GM18505 (cell line): ENCODE results near the gene CCDC171.
"Not testable (repeated sequence)": the region's sequence is repeated elsewhere in the genome, so short reads cannot be mapped to it uniquely, and the experiment has no call there.

Experiments
- ATAC-seq: cut with Tn5 transposase; IDR thresholded peaks from one replicate; pipeline ENCODE4 v1.9.1; 2021; ENCODE audit not compliant: unreplicated experiment
- POLR2A ChIP-seq: IDR thresholded peaks from 4 replicates; pipeline ENCODE4 v1.6.1; 2011; ENCODE audit warnings: borderline replicate concordance; ENCODE audit not compliant: insufficient read depth, insufficient read length; ENCODE audit errors: extremely low read depth

Gene CCDC171

DNA sequence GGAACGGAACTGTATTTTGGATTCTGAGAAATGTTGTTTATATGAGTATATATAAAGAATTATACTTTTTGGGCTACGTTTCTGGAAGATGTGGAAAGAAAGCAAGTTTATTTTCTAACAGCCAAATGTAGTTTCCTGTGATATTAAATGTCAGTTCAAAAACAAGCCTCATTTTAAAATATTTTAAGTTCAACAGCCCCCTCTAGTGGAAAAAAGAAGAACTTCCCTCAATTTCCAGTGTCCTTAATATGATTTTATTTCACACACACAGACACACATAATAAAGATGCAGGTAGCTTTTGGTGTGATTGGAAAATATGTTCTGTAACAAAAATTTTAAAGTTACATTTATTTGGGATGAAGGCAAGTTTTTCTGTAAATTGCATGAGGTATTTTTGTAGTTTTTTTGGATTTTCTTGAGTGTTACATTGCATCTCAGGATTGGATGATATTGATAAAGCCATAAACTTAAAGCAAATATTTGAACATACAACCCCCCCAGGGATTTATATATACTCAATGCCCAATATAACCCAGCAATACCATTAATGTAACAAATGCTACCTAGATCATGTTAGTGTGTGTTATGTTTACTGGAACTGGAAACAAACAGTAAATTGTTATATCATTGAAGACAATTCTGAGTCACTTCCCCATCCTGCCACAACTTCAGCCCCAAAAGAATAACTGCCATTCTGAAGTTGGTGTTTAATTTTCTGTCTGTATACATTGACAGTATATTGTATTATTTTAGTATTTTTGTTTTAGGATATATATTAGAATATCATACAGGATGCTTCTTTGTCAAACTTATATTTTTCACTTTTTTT lies 54.0 kb downstream of the CCDC171 start:
- no peak for ATAC-seq
- no peak for TF ChIP-seq POLR2A

- no peak for ATAC-seq
- no peak for TF ChIP-seq POLR2A
Observed at GRCh38 chr9:15612962-15613361, 60.1 kb downstream of the CCDC171 start.

GRCh38 chr9:15617782-15618181 lies 64.9 kb downstream of the CCDC171 start:
- ATAC-seq = no peak
- no peak for TF ChIP-seq POLR2A

DNA sequence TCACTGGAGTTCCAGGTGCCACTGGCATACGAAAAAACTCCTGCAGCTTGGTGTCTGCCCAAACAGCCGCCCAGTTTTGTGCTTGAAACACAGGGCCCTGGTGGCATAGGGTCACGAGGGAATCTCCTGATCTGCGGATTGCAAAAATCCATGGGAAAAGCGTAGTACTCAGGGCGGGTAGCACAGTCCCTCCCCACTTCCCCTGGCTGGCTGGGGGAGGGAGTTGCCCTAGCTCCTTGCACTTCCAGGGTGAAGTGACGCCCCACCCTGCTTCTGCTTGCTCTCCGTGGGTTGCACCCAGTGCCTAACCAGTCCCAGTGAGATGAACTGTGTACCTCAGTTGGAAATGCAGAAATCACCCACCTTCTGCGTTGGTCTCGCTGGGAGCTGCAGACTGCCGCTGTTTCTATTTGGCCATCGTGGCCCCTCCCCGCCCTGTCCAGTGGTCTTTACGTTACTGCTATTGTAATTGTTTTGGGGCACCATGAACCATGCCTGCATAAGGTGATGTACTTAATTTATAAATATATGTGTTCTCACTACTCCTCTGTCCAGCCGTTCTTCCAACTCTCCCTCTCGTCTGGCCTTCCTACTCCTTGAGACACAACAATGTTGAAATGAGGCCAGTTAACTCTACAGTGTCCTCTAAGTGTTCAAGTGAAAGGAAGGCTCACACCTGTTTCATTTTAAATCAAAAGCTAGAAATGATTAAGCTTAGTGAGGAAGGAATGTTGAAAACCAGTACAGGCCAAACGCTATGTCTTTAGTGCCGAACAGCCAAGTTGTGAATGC lies 65.9 kb downstream of the CCDC171 start:
- TF ChIP-seq POLR2A = no peak
- ATAC-seq = no peak

DNA sequence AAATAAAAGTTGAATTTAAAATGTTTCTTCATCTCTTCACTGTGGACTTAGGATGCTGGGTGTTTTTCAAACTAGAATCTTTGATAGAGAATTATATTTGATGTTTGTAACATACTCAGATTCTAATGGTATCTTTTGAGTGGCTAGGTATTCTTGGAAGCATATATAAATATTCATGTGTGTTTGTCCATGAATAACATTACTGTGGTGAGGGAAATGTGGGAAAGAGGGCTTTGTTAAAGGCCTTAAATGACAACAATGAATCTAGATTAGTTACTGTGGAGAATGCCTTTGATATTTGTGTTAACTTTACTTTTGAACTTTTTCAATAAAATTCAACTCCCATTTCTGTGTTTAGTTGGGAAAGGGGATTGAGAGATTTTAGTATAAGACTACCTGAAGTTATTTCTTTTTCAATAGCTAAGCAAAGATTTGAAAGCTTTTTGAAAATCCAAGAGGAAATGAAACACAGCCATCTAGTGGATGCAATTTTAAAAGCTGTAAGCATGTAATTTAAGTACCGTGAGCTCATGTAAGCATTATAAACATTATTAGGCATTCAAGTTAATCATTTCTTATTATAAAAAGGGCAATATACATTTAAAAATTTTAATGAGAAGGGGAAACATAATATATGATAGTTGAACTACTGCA lies 69.6 kb downstream of the CCDC171 start:
- TF ChIP-seq POLR2A = no peak
- ATAC-seq = no peak

- TF ChIP-seq POLR2A = no peak
- ATAC-seq = no peak
Observed at GRCh38 chr9:15635752-15636151, 82.9 kb downstream of the CCDC171 start.

- no peak for TF ChIP-seq POLR2A
- no peak for ATAC-seq
Observed at GRCh38 chr9:15640121-15640520, 87.3 kb downstream of the CCDC171 start.

DNA sequence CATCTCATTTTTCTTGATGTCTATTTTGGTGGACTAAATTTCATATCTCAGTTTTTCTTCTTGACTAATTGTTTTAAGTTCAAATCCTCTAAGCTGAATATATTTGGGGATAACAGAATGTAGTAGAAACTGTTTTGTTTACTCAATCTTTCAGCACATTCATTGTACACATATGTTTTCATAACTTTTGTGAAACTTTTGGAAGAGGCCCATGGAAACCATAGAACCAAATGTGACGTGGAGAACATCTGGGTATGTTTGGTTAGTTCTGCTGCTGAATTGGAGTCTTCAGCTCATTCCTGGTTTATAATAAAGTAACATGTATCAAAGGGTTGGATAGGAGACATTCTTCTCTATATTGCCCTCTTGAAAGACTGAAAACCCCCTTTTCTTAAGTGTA lies 88.4 kb downstream of the CCDC171 start:
- no peak for ATAC-seq
- no peak for TF ChIP-seq POLR2A

GRCh38 chr9:15642369-15642962 lies 89.6 kb downstream of the CCDC171 start:
- ATAC-seq = no peak
- TF ChIP-seq POLR2A = no peak

GRCh38 chr9:15670246-15670645 lies 117.4 kb downstream of the CCDC171 start:
- ATAC-seq = peak; percentile 51
- no peak for TF ChIP-seq POLR2A

DNA sequence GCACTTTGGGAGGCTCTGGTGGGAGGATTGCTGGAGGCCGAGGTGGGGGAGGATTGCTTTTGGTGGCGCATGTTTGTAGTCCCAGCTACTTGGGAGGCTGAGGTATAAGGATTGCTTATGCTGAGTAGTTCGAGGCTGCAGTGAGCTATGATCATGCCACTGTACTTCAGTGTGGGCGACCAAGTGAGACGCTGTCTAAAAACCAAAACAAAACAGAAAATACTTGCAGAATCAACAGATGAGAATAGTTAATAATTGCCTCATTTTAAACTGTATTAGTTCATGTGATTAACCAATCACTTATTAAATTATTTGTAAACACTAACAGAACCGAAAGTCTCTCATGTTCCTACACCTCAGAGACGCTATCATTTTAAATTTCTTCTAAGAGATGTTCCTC lies 118.1 kb downstream of the CCDC171 start:
- ATAC-seq = peak; percentile 85
- no peak for TF ChIP-seq POLR2A

GRCh38 chr9:15693701-15694100 lies 140.9 kb downstream of the CCDC171 start:
- TF ChIP-seq POLR2A = no peak
- ATAC-seq = no peak

- no peak for TF ChIP-seq POLR2A
- no peak for ATAC-seq
Observed at GRCh38 chr9:15696979-15697378, 144.1 kb downstream of the CCDC171 start.

DNA sequence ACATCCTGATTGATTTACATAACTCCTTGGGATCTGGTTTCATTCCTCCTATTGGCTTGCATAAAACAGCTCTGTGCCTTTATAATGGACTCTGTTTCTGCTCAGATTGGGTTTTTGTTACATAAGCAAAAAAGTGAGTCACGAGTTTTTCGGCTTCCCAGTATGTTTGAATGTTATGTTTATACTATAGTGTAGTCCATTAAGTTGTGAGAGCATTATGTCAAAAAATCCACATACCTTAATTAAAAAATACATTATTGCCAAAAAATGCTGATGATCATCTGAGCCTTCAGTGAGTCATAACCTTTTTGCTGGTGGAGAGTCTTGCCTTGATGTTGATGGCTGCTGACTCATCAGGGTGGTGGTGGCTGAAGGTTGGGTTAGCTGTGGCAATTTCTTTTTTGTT lies 144.6 kb downstream of the CCDC171 start:
- ATAC-seq = no peak

DNA sequence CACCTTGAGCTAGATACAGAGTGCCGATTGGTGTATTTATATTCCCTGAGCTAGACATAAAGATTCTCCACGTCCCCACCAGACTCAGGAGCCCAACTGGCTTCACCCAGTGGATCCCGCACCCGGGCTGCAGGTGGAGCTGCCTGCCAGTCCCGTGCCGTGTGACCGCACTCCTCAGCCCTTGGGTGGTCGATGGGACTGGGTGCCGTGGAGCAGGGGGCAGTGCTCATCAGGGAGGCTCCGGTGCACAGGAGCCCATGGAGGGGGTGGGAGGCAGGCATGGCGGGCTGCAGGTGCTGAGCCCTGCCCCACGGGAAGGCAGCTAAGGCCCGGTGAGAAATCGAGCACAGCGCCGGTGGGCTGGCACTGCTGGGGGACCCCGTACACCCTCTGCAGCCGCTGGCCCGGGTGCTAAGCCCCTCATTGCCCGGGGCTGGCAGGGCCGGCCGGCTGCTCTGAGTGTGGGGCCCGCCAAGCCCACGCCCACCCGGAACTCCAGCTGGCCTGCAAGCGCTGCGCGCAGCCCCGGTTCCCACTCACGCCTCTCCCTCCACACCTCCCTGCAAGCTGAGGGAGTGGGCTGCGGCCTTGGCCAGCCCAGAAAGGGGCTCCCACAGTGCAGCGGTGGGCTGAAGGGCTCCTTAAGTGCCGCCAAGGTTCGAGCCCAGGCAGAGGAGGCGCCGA lies 147.2 kb downstream of the CCDC171 start:
- ATAC-seq = not testable (repeated sequence)

More for the DNA sequence above, 144.6 kb downstream of the CCDC171 start:
- no peak for TF ChIP-seq POLR2A
